GM21528 (cell line): ENCODE measurements around the gene GAGE10.
"Not testable (repeated sequence)": the region's sequence is repeated elsewhere in the genome, so short reads cannot be mapped to it uniquely, and the experiment has no call there.

Experiments
- ATAC-seq: cut with Tn5 transposase; IDR thresholded peaks from one replicate; pipeline ENCODE4 v1.9.1; 2021; ENCODE audit warnings: mild to moderate bottlenecking, moderate library complexity; ENCODE audit not compliant: unreplicated experiment, low FRiP score

GAGE10 gene

DNA sequence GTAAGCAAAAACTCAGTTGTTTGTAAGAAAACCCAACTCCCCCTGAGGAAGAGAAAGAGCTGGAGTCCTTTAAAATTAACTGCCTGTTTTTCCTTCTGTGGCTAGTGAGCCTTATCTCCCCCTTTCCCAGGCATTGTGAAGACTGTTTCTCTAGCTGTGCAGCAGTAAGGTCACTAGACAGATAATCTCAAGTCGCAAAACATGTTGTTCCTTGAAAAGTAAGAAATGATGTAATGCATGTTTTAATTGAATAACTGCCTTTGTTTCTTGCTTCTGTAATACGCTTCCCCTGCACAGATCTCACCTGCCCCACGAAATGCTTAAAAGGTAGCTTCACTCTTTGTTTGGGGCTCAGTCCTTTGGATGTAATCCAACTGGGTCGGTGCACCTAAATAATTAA is 12.6 kb downstream of the GAGE10 start:
- ATAC-seq, result no peak

DNA sequence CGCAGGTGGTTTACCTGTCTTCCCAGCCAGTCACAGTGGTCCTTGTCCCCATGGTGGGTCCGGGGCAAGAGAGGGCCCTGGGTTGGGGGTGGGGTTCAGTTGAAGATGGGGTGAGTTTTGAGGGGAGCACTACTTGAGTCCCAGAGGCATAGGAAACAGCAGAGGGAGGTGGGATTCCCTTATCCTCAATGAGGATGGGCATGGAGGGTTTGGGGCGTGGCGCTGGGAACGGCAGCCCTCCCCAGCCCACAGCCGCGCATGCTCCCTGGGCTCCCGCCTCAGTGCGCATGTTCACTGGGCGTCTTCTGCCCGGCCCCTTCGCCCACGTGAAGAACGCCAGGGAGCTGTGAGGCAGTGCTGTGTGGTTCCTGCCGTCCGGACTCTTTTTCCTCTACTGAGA is 18.3 kb downstream of the GAGE10 start, which contains the start of gene GAGE12J:
Gene GAGE12J (plus strand): TSS at position 301 of the 400 bp plus-strand sequence. CDS start 1,157 bp downstream, outside the sequence.
- not testable (repeated sequence) for ATAC-seq

DNA sequence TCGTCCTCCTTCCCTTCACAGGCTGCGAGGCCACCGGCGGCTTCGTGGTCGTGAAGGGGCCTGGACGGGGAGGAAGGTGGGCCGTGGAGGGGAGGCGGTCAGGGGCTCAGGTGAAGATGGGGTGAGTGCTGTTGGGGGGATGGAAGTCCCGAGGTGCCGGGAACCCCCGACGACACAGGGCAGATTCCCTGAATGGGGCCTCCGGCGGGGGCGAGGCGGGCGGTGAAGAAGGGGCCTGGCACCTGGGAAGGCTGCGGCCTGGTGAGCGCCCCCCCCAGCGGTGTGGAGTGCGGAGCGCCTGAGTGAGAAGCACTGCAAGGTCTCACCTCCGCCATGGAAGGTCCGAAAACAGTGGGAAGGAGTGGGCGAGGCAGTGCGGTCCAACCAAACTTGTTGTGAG is 18.8 kb downstream of the GAGE10 start:
- not testable (repeated sequence) for ATAC-seq

DNA sequence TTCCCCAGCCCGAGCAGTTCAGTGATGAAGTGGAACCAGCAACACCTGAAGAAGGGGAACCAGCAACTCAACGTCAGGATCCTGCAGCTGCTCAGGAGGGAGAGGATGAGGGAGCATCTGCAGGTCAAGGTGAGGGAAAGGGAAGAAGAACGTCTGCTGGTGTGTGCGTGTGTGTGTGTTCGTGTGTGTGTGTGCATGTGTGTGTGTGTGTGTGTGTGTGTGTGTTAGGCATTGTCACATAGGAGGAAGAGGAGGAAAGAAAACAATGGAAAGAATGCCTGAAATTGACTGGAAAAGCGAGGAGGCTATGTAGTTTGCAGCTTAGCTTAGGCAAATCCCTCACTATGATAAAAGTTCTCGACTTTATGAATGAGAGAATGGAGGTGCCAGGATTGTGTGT is 20.3 kb downstream of the GAGE10 start:
- not testable (repeated sequence) for ATAC-seq

DNA sequence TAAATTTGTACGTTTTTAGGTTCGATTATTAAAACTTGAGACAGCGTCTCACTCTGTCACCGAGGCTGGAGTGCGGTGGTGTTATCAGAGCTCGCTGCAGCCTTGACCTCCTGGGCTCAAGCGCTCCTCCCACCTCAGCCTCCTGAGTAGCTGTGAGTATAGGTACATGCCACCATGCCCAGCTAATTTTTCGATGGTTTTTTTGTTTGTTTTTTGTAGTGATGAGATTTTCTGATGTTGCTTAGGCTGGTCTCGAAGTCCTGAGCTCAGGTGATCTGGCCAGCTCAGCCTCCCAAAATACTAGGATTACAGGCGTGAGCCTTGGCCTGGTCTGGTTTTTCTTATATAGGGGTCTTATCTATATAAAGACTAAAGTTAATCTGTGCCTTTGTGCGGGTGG is 27.0 kb downstream of the GAGE10 start:
- ATAC-seq, result not testable (repeated sequence)

DNA sequence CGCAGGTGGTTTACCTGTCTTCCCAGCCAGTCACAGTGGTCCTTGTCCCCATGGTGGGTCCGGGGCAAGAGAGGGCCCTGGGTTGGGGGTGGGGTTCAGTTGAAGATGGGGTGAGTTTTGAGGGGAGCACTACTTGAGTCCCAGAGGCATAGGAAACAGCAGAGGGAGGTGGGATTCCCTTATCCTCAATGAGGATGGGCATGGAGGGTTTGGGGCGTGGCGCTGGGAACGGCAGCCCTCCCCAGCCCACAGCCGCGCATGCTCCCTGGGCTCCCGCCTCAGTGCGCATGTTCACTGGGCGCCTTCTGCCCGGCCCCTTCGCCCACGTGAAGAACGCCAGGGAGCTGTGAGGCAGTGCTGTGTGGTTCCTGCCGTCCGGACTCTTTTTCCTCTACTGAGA is 27.8 kb downstream of the GAGE10 start, which contains the start of gene GAGE13:
Gene GAGE13 (plus strand): TSS at position 301 of the 400 bp plus-strand sequence. CDS start 1,156 bp downstream, outside the sequence.
- ATAC-seq, result not testable (repeated sequence)

DNA sequence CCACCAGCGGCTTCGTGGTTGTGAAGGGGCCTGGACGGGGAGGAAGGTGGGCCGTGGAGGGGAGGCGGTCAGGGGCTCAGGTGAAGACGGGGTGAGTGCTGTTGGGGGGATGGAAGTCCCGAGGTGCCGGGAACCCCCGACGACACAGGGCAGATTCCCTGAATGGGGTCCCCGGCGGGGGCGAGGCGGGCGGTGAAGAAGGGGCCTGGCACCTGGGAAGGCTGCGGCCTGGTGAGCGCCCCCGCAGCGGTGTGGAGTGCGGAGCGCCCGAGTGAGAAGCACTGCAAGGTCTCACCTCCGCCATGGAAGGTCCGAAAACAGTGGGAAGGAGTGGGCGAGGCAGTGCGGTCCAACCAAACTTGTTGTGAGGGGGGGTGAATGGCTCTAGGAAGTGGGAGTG is 28.4 kb downstream of the GAGE10 start:
- ATAC-seq, result not testable (repeated sequence)

DNA sequence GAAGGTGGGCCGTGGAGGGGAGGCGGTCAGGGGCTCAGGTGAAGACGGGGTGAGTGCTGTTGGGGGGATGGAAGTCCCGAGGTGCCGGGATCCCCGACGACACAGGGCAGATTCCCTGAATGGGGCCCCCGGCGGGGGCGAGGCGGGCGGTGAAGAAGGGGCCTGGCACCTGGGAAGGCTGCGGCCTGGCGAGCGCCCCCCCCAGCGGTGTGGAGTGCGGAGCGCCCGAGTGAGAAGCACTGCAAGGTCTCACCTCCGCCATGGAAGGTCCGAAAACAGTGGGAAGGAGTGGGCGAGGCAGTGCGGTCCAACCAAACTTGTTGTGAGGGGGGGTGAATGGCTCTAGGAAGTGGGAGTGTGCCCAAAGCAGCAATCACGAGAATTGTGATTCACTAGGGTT is 38.0 kb downstream of the GAGE10 start:
- not testable (repeated sequence) for ATAC-seq

DNA sequence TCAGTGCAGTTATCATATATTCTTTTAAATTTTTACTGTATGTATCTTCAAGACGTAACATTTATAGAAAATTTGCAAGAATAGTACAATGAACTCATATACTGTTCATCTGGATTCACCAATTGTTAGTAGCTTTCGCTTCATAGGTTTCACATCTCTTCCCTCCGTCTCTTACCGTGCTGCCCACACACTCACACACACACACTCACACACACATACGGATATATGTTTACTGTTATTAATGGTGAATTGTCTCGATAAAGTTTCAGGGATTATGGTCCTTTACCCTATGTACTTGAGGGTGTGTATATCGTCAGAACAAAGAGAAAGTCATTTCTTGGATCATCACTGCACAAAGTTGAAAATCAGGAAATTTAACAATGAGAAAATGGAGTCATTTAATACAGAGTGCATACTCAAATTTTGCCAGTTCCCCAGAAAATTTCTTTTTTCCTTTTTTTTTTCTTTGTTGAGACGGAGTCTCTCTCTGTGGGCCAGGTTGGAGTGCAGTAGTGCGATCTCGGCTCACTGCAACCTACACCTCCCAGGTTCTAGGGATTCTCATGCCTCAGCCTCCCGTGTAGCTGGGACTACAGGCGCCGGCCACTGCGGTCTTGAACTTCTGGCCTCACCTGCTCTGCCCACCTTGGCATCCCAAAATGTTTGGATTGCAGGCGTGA is 41.2 kb downstream of the GAGE10 start:
- not testable (repeated sequence) for ATAC-seq

DNA sequence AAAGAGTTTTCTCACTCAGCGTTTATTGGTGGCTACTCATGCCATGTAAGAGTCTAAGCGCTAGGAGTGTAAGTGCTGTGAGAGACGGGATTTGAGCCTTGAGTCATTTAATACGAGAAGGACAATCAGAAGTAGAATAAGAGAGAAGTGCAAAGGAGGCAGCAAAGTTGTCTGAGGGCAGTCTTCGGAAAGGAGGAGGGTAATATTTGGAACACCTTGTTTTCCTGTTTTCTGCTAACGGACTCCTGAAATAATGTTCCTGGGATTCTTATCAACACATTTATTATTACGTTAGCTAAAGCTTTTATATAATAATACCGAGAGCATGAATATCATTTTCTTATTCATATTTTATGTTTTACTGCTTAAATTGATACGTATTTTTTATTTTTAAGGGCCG is 42.0 kb downstream of the GAGE10 start:
- not testable (repeated sequence) for ATAC-seq

DNA sequence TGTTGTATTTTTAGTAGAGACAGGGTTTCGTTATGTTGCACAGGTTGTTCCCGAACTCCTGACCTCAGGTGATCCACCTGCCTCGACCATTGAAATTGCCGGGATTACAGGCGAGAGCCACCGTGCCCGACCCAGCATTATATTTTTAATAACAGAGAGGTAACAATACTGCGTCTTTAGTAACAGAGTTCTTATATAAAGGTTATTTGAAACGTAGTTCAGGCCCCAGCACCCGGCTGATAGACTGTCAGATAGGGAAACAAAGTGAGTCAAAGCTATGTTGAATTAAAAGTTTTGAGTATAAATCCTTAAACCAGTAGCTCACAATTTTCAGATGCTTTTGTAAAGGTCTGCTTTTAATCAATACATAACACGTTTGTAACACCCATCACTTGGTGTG is 42.7 kb downstream of the GAGE10 start:
- not testable (repeated sequence) for ATAC-seq
